Effector CD4-positive, alpha-beta T cell (primary cell): ENCODE results near the gene RGS10.
"Not testable (repeated sequence)": the region's sequence is repeated elsewhere in the genome, so short reads cannot be mapped to it uniquely, and the experiment has no call there.

Experiments
- DNase-seq: peaks from one replicate; pipeline ENCODE4 v3.0.0-alpha.2; 2020

RGS10 gene

DNA sequence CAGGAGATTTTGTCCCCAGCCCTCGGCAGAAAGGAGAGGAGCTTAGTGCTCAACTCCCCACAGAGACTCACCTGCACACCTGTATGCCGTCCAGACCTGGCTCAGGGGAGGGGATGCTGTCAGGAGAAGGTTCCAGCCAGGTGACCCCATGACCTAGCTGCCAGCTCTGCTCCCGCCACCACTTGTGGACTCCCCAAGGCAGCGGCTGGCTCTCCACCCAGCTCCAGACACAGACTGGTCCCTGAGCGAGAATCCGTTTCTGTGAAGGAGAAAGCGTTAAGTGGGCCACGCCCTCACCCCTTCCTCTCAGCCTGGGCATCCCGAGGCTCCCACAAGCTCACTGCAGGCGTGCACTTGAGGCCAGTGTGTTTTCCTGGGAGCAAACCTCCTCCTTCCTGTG lies 76.4 kb downstream of the RGS10 start:
- no peak for DNase-seq

DNA sequence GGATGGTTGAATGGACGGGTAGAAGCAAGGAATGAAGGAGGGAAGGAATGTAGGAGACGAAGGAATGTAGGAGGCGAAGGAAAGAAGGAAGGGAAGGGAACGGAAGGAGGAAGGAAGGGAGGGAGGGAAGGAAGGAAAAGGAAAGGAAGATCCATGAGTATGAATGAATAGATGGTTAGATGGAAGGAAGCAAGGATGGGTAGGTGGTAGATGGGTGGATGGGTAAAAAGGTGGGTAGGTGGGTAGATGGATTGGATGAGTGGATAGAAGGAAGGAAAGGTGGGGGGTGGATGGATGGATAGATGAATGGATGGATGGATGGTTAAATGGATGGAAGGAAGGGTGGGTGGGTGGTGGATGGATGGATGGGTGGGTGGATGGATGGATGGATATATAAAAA lies 77.4 kb downstream of the RGS10 start:
- no peak for DNase-seq

DNA sequence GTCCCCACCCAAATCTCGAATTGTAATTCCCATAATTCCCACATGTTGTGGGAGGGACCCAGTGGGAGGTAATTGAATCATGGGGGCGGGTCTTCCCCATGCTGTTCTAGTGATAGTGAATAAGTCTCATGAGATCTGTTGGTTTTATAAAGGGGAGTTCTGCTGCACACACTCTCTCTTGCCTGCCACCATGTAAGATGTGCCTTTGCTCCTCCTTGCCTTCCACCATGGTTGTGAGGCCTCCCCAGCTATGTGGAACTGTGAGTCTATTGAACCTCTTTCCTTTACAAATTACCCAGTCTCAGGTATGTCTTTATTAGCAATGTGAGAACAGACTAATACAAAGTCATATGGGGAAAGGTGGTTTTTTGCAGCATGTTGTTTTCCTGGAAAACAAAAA lies 79.3 kb downstream of the RGS10 start:
- DNase-seq = not testable (repeated sequence)

DNA sequence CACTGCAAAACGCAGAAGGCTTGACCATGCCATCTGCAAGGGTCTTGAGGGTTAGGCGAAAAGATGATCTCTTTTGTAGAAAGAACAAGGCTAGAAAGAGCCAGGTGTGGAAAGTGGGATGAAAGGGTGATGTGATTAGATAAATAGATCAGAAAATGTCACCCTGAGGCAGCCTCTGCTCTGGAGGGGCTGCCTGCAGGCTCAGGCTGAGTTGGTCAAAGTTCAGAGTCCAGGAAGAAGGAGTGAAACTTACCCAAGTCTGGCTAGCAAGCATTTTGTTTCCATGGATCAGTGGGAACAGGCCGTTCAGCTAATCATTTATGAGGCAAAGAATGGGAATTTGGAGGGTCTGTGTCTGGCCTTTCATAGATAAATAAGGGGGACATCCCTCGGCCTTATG lies 79.7 kb downstream of the RGS10 start:
- no peak for DNase-seq

DNA sequence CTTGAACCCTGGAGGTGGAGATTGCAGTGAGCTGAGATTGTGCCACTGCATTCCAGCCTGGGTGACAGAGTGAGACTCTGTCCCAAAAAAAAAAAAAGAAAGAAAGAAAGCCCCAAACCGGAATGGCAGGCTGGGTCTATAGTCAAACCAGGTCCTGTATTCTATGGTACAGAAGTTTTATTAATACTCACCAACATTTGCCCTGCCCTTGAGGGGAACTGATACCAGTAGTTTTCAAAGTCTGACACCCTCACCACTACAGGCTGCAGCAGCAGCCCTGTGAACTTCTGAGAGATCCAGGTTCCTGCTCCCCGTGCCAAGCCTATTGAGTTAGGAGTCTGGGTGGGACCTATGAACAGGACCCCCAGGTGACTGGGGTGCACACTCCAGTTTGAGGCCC lies 80.6 kb downstream of the RGS10 start:
- DNase-seq = no peak

DNA sequence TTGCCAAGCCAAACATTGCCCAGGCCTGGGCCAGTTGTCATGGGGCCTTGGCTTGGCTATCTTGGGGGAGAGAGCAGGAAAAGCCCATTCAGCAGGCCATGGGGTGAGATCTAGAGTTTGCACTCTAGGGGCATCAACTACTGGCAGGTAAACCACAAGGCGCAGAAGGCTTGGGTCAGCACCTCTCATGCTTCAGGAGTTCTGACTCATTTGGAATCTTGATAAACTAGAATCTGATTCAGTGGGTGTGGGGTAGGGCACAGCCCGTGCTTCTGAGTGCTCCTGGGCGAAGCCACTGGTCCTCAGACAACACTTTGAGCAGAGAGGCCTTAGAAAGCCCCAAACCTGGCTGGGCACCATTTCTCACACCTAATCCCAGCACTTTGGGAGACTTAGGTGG lies 81.1 kb downstream of the RGS10 start:
- DNase-seq = no peak

DNA sequence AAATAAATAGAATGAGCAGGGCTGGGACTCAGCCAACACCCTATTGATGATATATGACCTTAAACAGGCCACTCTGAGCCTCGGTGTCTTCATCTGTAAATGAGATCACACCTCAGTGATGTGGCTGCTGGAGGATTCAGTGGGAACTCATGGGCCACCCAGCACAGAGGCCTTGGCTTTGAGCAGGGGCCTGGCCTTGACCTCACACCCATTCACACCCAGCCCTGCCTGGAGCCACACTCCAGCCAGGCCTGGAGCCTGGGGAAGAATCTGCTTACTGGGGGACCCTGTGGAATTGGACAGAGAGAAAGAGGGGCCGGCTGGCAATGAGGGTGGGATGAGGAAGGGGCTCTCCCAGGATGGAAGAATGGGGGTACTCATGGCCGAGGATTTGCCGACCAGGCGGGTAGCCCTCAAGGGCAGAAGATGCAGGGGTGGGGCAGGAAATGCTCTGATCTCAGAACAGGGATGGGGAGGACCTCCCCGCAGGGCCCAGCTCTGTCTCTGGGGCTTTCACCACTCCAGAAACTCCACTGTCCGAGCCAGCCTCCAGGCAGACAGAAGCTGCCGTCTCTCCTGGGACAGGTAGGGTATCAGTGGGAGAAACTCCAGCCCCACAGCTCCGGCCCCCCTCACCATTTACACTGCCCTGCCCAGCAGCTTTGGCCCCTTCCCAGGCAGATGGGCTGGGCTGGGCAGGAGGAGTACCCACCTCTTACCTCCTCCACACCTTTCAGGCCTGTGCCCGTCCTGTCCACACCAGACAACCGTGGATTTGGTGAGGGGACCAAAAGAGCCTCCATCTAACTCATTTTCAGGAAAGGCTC lies 81.9 kb downstream of the RGS10 start:
- no peak for DNase-seq

DNA sequence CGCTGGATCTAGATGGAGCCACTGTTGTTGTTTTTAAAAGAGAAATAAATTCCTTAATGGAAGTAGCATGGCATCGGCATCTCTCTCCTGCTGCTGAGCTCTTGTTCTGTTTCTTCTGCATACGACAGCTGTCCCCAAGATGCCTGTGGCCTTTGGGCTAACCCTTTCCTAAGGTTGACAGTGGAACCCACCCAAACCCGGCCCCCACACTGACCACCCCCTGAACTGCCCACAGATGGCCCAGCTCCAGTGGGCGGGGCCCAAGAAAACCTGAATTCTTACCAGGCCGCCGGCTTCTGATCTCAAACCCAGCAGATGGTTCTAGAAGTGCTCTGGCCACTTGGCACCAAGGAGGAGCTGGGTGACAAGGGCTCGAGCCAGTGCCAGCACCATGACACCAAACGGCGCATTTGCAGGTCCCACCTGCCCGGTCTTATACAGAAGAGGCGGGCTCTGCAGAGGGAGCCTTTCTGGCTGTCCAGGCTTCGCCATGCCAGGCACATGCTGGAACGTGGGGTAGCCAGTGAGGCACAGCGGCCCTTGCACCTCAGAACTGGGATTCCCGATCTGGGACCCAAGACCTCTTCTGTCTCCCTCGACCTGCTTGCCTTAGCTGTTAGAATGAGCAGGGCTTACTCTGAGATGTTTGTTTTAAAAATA lies 82.7 kb downstream of the RGS10 start:
- no peak for DNase-seq

DNA sequence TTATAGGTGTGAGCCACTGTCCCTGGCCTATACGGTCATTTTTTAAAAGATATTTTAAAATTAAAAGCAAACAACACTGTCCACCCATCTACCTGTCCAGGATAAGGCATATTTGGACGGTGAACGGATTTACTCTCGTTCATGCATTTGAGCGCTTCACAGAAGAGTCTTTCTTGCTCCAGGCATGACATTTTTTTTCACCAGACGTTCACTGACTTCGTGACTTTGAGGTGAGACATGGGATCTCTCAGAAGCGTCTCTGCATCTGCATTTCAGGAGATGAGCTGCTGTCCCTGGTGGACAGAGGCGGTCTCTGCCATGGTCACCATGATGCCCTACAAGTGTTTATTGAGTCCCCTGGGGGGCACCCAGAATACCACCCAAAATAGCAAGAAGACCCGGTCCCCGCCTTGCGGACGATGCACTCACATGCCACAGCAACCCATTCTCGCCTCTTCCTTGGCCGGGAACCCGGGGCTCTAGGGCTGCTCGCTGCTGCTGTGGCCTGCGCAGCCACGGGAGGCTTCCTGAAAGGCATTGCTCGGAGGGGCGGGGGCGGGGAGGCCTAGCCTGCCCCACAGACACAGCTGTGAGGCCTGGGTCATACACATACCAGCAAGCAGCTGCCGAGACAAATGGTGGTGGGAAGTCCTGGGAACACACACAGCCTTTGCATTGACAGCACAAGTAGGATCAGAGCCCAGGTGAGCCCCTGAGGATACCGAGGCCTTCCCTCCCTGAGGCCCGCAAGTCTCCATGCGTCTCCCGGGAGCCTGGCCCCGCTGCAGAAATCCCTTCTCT lies 84.4 kb downstream of the RGS10 start:
- DNase-seq = no peak

DNA sequence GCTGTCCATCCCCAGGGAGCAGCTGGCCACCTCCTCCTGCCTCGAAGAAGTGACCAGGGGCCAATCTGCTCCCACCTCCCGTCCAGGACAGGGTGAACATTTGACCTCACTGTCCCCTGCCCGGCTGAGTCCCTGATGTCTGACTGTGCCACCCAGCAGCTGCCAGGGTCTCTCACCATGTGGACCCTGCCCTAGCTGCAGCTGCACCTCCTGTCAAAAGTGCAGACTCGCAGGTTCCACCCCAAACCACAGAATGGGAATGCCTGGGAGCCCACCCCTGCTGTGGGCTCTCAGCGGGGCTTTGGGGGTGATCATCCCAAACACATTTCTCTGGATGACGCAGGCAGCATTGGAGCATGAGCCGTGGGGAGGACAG lies 86.1 kb downstream of the RGS10 start:
- no peak for DNase-seq

DNA sequence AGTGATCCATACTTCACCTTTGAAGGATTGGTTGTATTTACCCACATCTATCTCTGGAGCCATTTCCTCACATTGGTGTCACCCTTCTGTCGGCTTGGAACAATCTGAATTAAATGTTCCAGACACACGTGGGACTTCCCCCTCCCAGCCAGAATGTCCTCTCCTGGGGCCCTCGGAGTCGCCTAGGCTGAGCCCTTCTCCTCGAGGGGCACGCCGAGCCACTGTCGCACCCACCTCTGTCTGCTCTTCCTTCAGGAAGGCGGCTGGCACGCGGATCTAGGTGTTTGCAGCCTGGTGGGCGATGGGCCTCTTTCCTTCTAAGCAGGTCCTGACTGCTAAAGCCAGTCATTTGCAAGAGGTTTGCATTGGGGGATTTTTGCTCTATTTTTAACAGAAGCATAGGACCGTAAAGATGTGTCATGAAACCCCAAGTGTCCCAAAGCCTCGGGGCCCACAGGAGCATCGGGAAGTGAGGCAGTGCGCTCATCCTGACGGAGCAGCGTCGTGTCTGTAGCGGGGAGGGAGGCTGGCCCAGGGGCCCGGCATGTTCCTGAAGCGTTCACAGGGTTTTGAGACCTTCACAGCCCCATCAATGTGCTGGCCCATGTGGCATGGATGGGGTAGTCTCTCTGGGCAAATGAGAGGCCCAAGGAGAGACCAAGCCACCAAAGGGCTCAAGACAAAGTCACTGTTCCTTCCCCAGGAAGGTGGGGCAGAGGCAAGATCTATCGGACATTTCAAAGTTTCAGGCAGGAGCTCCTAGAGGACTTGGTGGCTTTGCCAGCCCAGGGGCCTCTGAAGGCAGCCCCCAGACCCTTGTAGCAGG lies 86.7 kb downstream of the RGS10 start:
- DNase-seq = no peak

DNA sequence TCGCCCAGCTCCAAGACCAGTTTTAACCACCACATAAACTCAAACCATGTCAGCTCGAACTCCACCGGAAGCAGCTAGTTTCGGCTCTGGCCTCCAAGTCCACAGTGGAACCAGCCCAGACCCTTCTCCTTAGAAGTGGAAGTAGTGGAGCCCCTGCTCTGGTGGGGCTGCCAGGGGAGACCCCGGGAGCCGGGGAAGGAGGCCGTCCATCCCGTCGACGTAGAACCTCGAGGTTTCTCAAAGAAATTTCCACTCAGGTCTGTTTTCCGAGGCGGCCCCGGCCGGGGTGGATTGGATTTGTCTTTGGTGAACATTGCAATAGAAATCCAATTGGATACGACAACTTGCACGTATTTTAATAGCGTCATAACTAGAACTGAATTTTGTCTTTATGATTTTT lies 87.5 kb downstream of the RGS10 start:
- DNase-seq = no peak

DNA sequence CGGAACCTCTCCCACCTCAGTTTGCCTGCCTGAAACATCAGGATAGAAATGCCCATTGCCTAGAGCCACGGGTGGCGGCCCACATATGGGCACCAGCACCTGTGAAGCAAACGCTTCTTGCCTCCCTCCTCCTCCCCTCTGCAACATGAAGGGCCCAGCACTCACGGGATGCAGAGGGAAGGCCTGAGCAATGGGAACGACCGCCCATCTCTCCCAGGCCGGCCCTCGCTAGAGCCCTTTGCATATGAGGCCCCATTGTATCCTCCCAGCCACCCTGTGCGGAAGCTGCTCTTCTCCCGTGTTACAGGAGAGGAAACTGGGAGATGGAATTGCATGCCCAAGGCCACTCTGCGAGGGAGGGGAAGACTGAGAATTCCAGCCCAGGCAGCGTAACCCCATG lies 88.2 kb downstream of the RGS10 start:
- DNase-seq = no peak

DNA sequence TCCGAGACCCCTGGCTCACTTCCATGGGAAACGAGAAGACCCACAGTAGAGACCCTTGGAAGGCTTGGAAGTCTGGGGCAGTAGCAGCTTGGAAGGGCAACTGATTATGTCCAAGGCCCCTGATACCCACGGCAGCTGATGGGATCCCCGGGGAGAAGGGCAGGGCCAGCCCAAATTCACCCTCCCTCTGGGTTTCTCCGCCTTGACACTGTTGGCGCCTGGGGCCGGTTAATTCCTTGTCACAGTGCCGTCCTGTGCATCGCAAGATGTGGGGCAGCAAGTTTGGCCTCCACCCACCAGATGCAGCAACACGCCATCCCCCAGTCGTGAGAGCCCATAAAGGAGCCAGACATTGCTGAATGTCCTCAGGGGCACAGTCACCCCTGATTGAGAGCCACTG lies 89.2 kb downstream of the RGS10 start:
- DNase-seq = no peak

DNA sequence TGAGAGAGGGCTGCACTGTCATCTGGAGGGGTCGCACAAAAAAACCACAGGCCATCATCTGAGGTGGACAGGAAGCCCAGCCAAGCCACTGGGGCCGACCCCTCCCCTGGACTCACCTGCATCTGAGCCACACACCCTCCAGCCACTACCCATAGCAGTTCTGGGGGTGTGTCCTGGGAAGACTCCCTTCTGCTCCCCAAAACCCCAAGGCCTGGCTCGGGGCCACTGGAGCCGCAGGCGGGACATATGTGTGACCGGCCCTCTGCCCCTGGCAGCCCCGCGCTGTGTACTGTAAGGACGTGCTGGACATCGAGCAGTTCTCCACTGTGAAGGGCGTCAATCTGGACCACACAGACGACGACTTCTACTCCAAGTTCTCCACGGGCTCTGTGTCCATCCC lies 90.1 kb downstream of the RGS10 start:
- DNase-seq = no peak

DNA sequence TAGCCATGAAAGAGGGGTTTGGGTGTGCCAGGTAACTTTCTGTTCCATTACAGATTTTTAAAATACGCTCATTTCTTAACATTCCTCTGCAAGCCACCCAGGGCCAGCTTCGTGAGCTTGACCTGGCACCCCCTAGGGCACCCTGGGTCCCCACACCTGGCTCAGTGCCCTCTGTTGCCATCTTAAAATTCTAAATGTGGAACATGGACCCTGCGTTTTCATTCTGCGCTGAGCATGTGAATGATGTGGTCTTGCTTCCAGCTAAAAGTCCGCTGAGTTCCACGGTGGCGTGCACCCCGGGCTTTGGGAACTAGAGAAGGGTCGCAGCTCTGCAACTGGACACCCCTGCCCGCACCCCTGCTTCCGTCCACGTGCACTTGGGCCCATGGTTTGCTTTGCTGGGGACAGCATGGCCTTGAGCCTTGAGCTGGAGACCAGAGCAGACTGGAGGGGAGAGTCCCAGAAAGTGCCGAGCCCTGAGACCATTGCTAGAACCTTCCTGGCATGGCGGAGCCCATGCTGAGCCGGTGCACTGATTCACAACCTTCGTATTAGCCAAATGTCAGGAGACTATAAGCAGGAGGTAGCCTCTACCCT lies 91.1 kb downstream of the RGS10 start:
- DNase-seq = no peak

DNA sequence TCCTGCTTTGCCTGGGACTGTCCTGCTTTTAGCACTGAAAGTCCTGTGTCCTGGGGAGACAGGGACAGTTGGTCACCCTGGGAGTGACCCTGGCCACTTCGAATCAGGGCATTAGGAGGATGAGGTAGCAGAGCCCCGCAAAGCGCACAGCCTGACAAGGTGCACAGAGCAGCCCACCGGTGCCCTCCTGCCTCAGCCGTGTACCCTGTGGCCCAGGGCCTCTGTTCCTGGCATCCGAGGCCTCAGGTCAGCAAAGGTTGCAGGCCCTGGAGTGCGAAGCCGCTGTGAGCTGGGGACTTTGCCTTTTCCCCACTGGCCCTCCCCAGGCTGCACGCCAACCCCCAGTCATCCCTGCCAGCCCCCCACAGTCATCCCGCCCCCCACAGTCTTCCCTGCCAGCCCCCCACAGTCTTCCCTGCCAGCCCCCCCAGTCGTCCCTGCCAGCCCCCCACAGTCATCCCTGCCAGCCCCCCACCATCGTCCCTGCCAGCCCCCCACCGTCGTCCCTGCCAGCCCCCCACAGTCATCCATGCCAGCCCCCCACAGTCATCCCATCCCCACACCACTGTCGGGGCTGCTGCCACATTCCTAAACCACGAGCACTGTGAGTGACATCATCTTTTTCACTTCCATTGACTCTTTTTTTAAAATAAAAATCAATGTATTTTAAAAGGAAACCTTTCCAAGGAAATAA lies 91.8 kb downstream of the RGS10 start:
- DNase-seq = no peak
